ENCODE measurements around the gene KCNQ1OT1. TPM values are rescaled to one million over a fixed set of nuclear protein-coding genes. Genes with fewer than 3 reads are reported as not detected.

KCNQ1OT1 gene
- total and polyA plus RNA-seq, 7 donors = 0.01 to 0.56 (median 0.30) TPM

GRCh38 chr11:2673250-2673610 lies 26.6 kb downstream of the KCNQ1OT1 start:
- 93 to 98% (median 96%) methylated on average over 2 of the region's 2 CpGs for WGBS, 3 donors
- DNase-seq = no peak
- H3K4me1 ChIP-seq = peaks cover 5% of the 10 kb centered on the region

DNA sequence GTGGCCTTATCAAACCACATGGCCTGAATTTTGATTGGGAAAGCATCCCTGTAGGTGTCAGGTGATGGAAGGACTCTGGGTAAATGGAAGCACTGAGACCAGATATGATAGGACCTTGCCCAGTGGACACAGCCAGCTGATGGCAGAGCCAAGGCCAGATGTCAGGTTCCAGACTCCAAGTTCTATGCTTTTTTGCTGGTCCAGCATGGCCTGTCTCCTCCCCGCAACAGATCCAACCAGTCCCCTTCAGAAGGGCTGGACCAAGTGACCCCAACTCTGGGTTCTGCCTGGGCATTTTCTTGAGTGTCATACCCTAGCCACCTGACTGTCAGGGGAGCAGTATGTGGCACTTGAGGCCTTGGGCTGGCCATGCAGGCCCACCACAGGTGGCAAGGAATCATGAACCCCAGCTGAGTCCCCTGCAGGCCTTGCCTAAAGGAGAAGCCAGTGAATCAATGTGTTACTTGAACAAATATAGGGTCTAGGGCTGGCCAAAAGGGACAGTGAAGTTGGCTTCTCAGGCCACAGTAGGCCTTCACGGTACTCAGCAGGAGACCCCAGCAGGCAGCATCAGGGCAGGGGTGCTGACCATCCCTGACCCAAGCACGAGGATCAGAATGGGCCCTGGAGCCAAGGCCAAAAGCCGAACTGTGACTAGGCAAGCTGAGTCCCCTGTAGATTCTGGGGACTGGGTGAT lies 27.1 kb downstream of the KCNQ1OT1 start:
- intact Hi-C loops (cut with DNase I) = no loop called here
- H3K27me3 ChIP-seq (ENCODE audit: insufficient read depth in 3 of 3, low read length in 2 of 3) = no peaks in the 10 kb centered on the region
- no peak overlapping the region for H3K4me3 ChIP-seq
- DNase-seq = no peak
- H3K27ac ChIP-seq = no peak overlapping the region
- WGBS, 3 donors = 93 to 99% (median 96%) methylated on average over 4 of the region's 4 CpGs
- ATAC-seq = no peak
- TF ChIP-seq, protein P1, sequence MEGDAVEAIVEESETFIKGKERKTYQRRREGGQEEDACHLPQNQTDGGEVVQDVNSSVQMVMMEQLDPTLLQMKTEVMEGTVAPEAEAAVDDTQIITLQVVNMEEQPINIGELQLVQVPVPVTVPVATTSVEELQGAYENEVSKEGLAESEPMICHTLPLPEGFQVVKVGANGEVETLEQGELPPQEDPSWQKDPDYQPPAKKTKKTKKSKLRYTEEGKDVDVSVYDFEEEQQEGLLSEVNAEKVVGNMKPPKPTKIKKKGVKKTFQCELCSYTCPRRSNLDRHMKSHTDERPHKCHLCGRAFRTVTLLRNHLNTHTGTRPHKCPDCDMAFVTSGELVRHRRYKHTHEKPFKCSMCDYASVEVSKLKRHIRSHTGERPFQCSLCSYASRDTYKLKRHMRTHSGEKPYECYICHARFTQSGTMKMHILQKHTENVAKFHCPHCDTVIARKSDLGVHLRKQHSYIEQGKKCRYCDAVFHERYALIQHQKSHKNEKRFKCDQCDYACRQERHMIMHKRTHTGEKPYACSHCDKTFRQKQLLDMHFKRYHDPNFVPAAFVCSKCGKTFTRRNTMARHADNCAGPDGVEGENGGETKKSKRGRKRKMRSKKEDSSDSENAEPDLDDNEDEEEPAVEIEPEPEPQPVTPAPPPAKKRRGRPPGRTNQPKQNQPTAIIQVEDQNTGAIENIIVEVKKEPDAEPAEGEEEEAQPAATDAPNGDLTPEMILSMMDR (IDR thresholded peaks at IDR 0.05) = no peak
- H3K9me3 ChIP-seq = no peaks in the 10 kb centered on the region
- H3K36me3 ChIP-seq (ENCODE audit: insufficient read depth in 1 of 2, low read depth in 1 of 2) = no peaks in the 10 kb centered on the region
- H3K4me1 ChIP-seq = peaks cover 4% of the 10 kb centered on the region

More at GRCh38 chr11:2673250-2673610, 26.6 kb downstream of the KCNQ1OT1 start:
- no peaks in the 10 kb centered on the region for H3K27me3 ChIP-seq (ENCODE audit: insufficient read depth in 3 of 3, low read length in 2 of 3)
- no peak for ATAC-seq
- TF ChIP-seq, protein P1 (IDR thresholded peaks at IDR 0.05) = no peak
- no peak overlapping the region for H3K27ac ChIP-seq
- no peaks in the 10 kb centered on the region for H3K9me3 ChIP-seq
- intact Hi-C loops (cut with DNase I) = no loop called here
- no peak overlapping the region for H3K4me3 ChIP-seq
- H3K36me3 ChIP-seq (ENCODE audit: insufficient read depth in 1 of 2, low read depth in 1 of 2) = no peaks in the 10 kb centered on the region

DNA sequence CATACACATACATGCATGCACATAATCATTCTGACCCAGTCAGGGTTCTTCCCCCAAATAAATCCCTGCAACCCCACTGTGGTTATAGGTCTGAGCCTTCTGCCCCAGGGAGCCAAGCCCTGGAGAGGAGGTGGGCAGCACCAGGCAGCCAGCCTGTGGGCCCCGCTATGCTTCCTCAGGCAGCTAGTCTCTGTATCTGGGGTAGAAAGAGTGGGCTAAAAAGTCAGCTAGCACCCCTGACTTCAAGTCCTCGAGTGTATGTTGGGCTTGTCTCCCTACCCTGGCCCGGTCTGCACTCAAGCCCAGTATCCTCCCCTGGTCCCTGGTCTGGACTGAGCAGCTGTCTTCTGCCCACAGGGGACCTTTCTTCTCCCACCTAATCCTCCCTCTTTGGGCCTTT lies 28.0 kb downstream of the KCNQ1OT1 start:
- TF ChIP-seq, protein P1 (IDR thresholded peaks at IDR 0.05) = no peak
- H3K9me3 ChIP-seq = no peaks in the 10 kb centered on the region
- 90 to 98% (median 91%) methylated on average over 3 of the region's 3 CpGs for WGBS, 3 donors
- no peaks in the 10 kb centered on the region for H3K36me3 ChIP-seq (ENCODE audit: insufficient read depth in 1 of 2, low read depth in 1 of 2)
- H3K27ac ChIP-seq = no peak overlapping the region
- no peaks in the 10 kb centered on the region for H3K27me3 ChIP-seq (ENCODE audit: insufficient read depth in 3 of 3, low read length in 2 of 3)
- intact Hi-C loops (cut with DNase I) = no loop called here
- ATAC-seq (no peak), DNase-seq (no peak)
- H3K4me1 ChIP-seq = peaks cover 4% of the 10 kb centered on the region
- H3K4me3 ChIP-seq = no peak overlapping the region

DNA sequence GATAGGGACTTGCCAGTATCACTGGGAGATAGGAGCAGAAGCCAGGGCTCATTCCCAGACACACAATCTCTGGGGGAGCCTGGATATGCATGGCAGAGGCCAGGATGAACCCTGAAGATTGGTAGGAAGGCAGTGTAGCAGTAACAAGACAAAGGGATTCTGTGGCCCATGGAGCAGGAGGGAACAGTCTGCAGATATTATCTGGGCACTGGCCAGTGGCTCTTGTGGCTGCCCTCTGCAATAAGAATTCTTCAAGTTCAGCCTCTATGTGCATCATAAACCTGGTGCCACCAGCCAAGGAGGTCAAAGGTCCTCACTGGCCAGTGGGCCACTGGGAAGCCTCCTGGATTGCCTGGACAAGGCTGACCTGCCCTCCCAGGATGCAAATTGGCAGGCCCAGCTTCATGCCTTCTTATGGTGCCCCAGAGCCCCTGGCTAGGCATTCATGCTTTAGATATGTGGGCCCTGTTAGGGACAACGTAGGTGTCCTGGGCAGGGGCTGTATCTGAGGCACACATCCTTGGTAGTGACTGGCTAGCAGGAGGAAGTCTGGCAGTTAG lies 29.2 kb downstream of the KCNQ1OT1 start:
- 5 to 94% (median 88%) methylated on average over 1 of the region's 1 CpG for WGBS, 3 donors
- no peaks in the 10 kb centered on the region for H3K36me3 ChIP-seq (ENCODE audit: insufficient read depth in 1 of 2, low read depth in 1 of 2)
- intact Hi-C loops (cut with DNase I) = no loop called here
- peaks cover 4% of the 10 kb centered on the region for H3K4me1 ChIP-seq
- no peaks in the 10 kb centered on the region for H3K9me3 ChIP-seq
- no peak overlapping the region for H3K27ac ChIP-seq
- no peak for DNase-seq
- TF ChIP-seq, protein P1 (IDR thresholded peaks at IDR 0.05) = no peak
- no peaks in the 10 kb centered on the region for H3K27me3 ChIP-seq (ENCODE audit: insufficient read depth in 3 of 3, low read length in 2 of 3)
- H3K4me3 ChIP-seq = no peak overlapping the region
- ATAC-seq = no peak

Data from psoas muscle (tissue), 8 donors.